Measurements from ENCODE around the gene SNX2.

SNX2 gene

DNA sequence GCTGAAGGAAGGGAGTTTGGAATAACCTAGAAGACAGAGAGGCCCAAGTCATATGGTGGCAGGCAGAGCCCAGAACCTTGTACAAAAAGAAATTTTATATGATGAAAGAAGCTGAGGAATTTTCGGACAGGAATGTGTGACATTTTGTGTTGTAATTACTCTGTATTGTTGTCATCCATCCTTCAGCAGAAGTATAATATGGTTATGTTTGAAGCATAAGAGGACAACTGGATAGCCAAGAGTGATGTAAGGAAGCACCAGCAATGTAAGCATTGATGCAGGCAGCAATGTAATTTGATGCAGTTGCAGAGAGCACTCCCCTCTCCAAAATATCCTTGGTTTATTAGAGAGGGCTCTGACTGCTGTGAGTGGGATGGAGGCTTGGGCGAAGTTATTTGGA lies 19.1 kb upstream of the SNX2 start:
- H2AK5ac ChIP-seq (ENCODE audit: low read length, severe bottlenecking), result no peak overlapping the region
- DNase-seq, result no peak

DNA sequence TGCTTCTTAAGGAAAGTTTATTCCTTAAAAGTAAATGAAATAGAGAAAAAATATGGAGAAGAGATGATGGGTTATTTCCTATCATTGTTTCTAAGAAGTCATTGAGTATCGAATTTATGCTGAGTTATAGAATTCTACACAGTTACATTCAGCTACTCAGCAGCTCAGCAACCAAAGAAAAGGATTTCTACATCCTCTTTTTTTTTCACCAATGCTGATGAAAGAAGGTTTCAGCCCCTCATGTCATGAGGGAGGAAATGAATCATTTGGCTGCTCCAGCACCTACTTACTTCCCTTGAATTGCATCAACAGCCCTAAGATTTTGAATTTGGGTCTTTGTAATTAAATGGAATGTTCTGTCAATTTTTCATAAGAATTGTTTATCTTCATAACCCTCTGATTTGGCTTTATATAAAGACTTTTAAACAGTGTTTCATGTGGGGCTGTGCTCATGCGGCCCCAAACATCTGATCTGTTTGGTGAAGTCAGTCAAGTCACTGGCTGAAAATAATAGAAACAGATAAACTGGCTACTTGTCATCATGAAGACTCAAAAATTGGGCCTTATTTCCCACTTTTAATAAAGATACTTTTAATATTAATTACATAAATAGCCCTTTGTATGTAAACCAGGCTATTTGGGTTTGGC lies 18.5 kb upstream of the SNX2 start:
- H4K91ac ChIP-seq (ENCODE audit: low read length), result no peak overlapping the region
- no peak overlapping the region for H2BK120ac ChIP-seq (ENCODE audit: low read depth, low read length)
- WGBS, result 100% methylated on average over 2 of the region's 2 CpGs
- peak overlapping the region; percentile 47 for H3K9ac ChIP-seq (ENCODE audit: low read length)
- no peak overlapping the region for H4K8ac ChIP-seq (ENCODE audit: low read length)
- H3K14ac ChIP-seq (ENCODE audit: low read length in 2 of 2), result no peak overlapping the region
- no peak overlapping the region for H3K4ac ChIP-seq (ENCODE audit: low read depth in 1 of 2, low read length in 2 of 2)
- H3K18ac ChIP-seq (ENCODE audit: low read depth in 1 of 2, low read length in 2 of 2), result no peak overlapping the region
- no peak overlapping the region for H3K27ac ChIP-seq (ENCODE audit: low read length, poor library complexity, severe bottlenecking)
- H3K4me2 ChIP-seq (ENCODE audit: low read length, poor library complexity, severe bottlenecking), result no peak overlapping the region
- no peak overlapping the region for H2AFZ ChIP-seq (ENCODE audit: low read depth, low read length)
- H3K27me3 ChIP-seq (ENCODE audit: control insufficient read depth in 1 of 2, insufficient read depth in 1 of 2, low read length in 2 of 2), result no peaks in the 10 kb centered on the region
- no peak overlapping the region for H3K23ac ChIP-seq (ENCODE audit: low read length in 2 of 2)
- no peak overlapping the region for H2BK5ac ChIP-seq (ENCODE audit: low read depth, low read length, poor library complexity, severe bottlenecking)
- H3K4me1 ChIP-seq (ENCODE audit: control insufficient read depth, insufficient read depth, low read depth, low read length), result peaks cover 2% of the 10 kb centered on the region
- no peak overlapping the region for H2BK15ac ChIP-seq (ENCODE audit: low read depth, poor library complexity, severe bottlenecking)
- no peak overlapping the region for H3K4me3 ChIP-seq (ENCODE audit: insufficient read depth in 1 of 2, low read depth in 1 of 2, low read length in 2 of 2)
- no peak overlapping the region for H2AK5ac ChIP-seq (ENCODE audit: low read length, severe bottlenecking)
- H2BK12ac ChIP-seq (ENCODE audit: low read length in 2 of 2), result no peak overlapping the region
- DNase-seq, result peak; percentile 61
- H3K9me3 ChIP-seq (ENCODE audit: control insufficient read depth, low read length), result no peaks in the 10 kb centered on the region
- no peaks in the 10 kb centered on the region for H3K79me1 ChIP-seq (replicated peaks; ENCODE audit: low read length, poor library complexity, severe bottlenecking)
- no peaks in the 10 kb centered on the region for H3K36me3 ChIP-seq (ENCODE audit: control insufficient read depth in 1 of 2, insufficient read depth in 2 of 2, low read depth in 1 of 2, low read length in 2 of 2)

More for the DNA sequence above, 19.1 kb upstream of the SNX2 start:
- H3K4me1 ChIP-seq (ENCODE audit: control insufficient read depth, insufficient read depth, low read depth, low read length), result peaks cover 2% of the 10 kb centered on the region
- no peak overlapping the region for H2AFZ ChIP-seq (ENCODE audit: low read depth, low read length)
- H3K14ac ChIP-seq (ENCODE audit: low read length in 2 of 2), result no peak overlapping the region
- no peak overlapping the region for H2BK12ac ChIP-seq (ENCODE audit: low read length in 2 of 2)
- no peaks in the 10 kb centered on the region for H3K79me1 ChIP-seq (replicated peaks; ENCODE audit: low read length, poor library complexity, severe bottlenecking)
- no peak overlapping the region for H3K4ac ChIP-seq (ENCODE audit: low read depth in 1 of 2, low read length in 2 of 2)
- no peaks in the 10 kb centered on the region for H3K27me3 ChIP-seq (ENCODE audit: control insufficient read depth in 1 of 2, insufficient read depth in 1 of 2, low read length in 2 of 2)
- peak overlapping the region; percentile 37 for H3K9ac ChIP-seq (ENCODE audit: low read length)
- WGBS, result 97% methylated on average over 2 of the region's 2 CpGs
- H3K18ac ChIP-seq (ENCODE audit: low read depth in 1 of 2, low read length in 2 of 2), result no peak overlapping the region
- H3K23ac ChIP-seq (ENCODE audit: low read length in 2 of 2), result no peak overlapping the region
- H2BK5ac ChIP-seq (ENCODE audit: low read depth, low read length, poor library complexity, severe bottlenecking), result no peak overlapping the region
- no peak overlapping the region for H2BK15ac ChIP-seq (ENCODE audit: low read depth, poor library complexity, severe bottlenecking)
- no peak overlapping the region for H4K91ac ChIP-seq (ENCODE audit: low read length)
- no peak overlapping the region for H3K27ac ChIP-seq (ENCODE audit: low read length, poor library complexity, severe bottlenecking)
- no peak overlapping the region for H3K4me3 ChIP-seq (ENCODE audit: insufficient read depth in 1 of 2, low read depth in 1 of 2, low read length in 2 of 2)
- no peaks in the 10 kb centered on the region for H3K9me3 ChIP-seq (ENCODE audit: control insufficient read depth, low read length)
- no peaks in the 10 kb centered on the region for H3K36me3 ChIP-seq (ENCODE audit: control insufficient read depth in 1 of 2, insufficient read depth in 2 of 2, low read depth in 1 of 2, low read length in 2 of 2)
- H2BK120ac ChIP-seq (ENCODE audit: low read depth, low read length), result no peak overlapping the region
- no peak overlapping the region for H4K8ac ChIP-seq (ENCODE audit: low read length)
- no peak overlapping the region for H3K4me2 ChIP-seq (ENCODE audit: low read length, poor library complexity, severe bottlenecking)

DNA sequence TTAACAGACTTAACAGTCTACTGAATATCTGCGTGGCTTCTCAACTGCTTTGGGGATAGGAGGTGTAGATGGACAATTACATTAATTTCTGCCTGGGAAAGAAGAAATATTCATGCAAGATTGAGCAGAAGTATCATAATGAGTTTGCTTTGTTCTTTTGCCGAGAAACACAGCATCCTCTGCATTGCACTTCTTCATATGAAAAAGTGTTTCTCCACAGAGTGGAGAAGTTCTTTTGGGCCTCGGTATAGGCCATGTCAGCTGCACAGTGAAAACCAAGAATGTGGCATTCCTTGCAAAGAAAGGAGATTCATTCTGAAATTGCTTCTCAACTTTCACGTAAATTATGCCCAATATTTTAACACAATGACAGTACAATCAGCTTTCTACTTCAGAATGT lies 17.6 kb upstream of the SNX2 start:
- H2AFZ ChIP-seq (ENCODE audit: low read depth, low read length), result no peak overlapping the region
- H3K27me3 ChIP-seq (ENCODE audit: control insufficient read depth in 1 of 2, insufficient read depth in 1 of 2, low read length in 2 of 2), result no peaks in the 10 kb centered on the region
- H4K8ac ChIP-seq (ENCODE audit: low read length), result no peak overlapping the region
- H3K14ac ChIP-seq (ENCODE audit: low read length in 2 of 2), result no peak overlapping the region
- H3K23ac ChIP-seq (ENCODE audit: low read length in 2 of 2), result no peak overlapping the region
- H3K36me3 ChIP-seq (ENCODE audit: control insufficient read depth in 1 of 2, insufficient read depth in 2 of 2, low read depth in 1 of 2, low read length in 2 of 2), result no peaks in the 10 kb centered on the region
- no peak overlapping the region for H2BK120ac ChIP-seq (ENCODE audit: low read depth, low read length)
- no peak overlapping the region for H3K27ac ChIP-seq (ENCODE audit: low read length, poor library complexity, severe bottlenecking)
- H2BK15ac ChIP-seq (ENCODE audit: low read depth, poor library complexity, severe bottlenecking), result no peak overlapping the region
- no peak overlapping the region for H3K4me3 ChIP-seq (ENCODE audit: insufficient read depth in 1 of 2, low read depth in 1 of 2, low read length in 2 of 2)
- H3K4me2 ChIP-seq (ENCODE audit: low read length, poor library complexity, severe bottlenecking), result no peak overlapping the region
- no peak overlapping the region for H3K4ac ChIP-seq (ENCODE audit: low read depth in 1 of 2, low read length in 2 of 2)
- no peak overlapping the region for H2AK5ac ChIP-seq (ENCODE audit: low read length, severe bottlenecking)
- no peaks in the 10 kb centered on the region for H3K9me3 ChIP-seq (ENCODE audit: control insufficient read depth, low read length)
- no peak overlapping the region for H4K91ac ChIP-seq (ENCODE audit: low read length)
- no peak overlapping the region for H2BK5ac ChIP-seq (ENCODE audit: low read depth, low read length, poor library complexity, severe bottlenecking)
- no peak overlapping the region for H3K18ac ChIP-seq (ENCODE audit: low read depth in 1 of 2, low read length in 2 of 2)
- WGBS, result 92% methylated on average over 3 of the region's 4 CpGs
- no peaks in the 10 kb centered on the region for H3K4me1 ChIP-seq (ENCODE audit: control insufficient read depth, insufficient read depth, low read depth, low read length)
- H3K9ac ChIP-seq (ENCODE audit: low read length), result no peak overlapping the region
- no peak overlapping the region for H2BK12ac ChIP-seq (ENCODE audit: low read length in 2 of 2)
- no peaks in the 10 kb centered on the region for H3K79me1 ChIP-seq (replicated peaks; ENCODE audit: low read length, poor library complexity, severe bottlenecking)
- no peak for DNase-seq

DNA sequence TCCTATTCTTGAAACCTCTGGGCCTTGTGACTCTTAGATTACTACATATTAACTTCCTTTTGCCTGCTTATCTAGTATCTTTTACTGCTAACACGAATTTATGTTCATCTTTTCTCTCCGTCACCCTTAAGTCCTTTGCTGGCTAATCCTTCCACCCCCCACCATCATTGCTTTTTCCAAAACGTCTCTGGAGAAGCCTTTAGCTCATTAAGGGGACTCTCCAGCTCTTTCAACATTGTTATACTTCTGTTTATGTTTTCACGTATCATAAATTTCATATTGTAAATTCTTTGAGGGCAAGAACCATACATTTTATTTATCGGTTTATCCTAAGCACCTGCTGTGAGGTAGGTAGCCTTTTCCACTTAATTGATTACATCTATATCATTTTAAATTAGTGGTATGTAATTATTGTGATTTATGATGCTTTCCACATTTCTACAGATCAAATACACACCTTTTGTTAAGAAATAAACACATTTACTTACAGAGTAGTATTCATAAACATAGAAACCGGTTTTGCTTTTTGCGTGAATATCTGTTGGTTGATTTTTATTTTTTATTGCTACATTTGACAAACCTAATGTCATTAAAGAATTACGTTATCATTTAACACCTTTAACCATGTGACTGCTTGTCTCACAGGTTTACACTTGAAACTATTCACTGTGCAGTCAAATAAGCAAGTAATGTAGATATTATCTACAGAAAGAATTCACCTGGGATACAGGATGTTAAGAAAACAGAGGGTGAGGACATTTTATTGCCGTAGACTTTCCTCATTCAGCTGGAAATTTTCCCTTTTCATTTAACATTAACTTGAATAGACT lies 15.4 kb upstream of the SNX2 start:
- no peak overlapping the region for H2AK5ac ChIP-seq (ENCODE audit: low read length, severe bottlenecking)
- H3K4me3 ChIP-seq (ENCODE audit: insufficient read depth in 1 of 2, low read depth in 1 of 2, low read length in 2 of 2), result no peak overlapping the region
- DNase-seq, result no peak
- H3K9me3 ChIP-seq (ENCODE audit: control insufficient read depth, low read length), result no peaks in the 10 kb centered on the region
- no peak overlapping the region for H3K18ac ChIP-seq (ENCODE audit: low read depth in 1 of 2, low read length in 2 of 2)
- no peak overlapping the region for H3K14ac ChIP-seq (ENCODE audit: low read length in 2 of 2)
- H3K79me1 ChIP-seq (replicated peaks; ENCODE audit: low read length, poor library complexity, severe bottlenecking), result no peaks in the 10 kb centered on the region
- no peaks in the 10 kb centered on the region for H3K4me1 ChIP-seq (ENCODE audit: control insufficient read depth, insufficient read depth, low read depth, low read length)
- no peak overlapping the region for H2BK5ac ChIP-seq (ENCODE audit: low read depth, low read length, poor library complexity, severe bottlenecking)
- no peak overlapping the region for H4K91ac ChIP-seq (ENCODE audit: low read length)
- H4K8ac ChIP-seq (ENCODE audit: low read length), result no peak overlapping the region
- H3K9ac ChIP-seq (ENCODE audit: low read length), result no peak overlapping the region
- H3K23ac ChIP-seq (ENCODE audit: low read length in 2 of 2), result no peak overlapping the region
- H2AFZ ChIP-seq (ENCODE audit: low read depth, low read length), result no peak overlapping the region
- H3K36me3 ChIP-seq (ENCODE audit: control insufficient read depth in 1 of 2, insufficient read depth in 2 of 2, low read depth in 1 of 2, low read length in 2 of 2), result no peaks in the 10 kb centered on the region
- H3K27me3 ChIP-seq (ENCODE audit: control insufficient read depth in 1 of 2, insufficient read depth in 1 of 2, low read length in 2 of 2), result no peaks in the 10 kb centered on the region
- no peak overlapping the region for H3K27ac ChIP-seq (ENCODE audit: low read length, poor library complexity, severe bottlenecking)
- no peak overlapping the region for H3K4ac ChIP-seq (ENCODE audit: low read depth in 1 of 2, low read length in 2 of 2)
- H3K4me2 ChIP-seq (ENCODE audit: low read length, poor library complexity, severe bottlenecking), result no peak overlapping the region
- WGBS, result 88% methylated on average over 3 of the region's 9 CpGs
- no peak overlapping the region for H2BK12ac ChIP-seq (ENCODE audit: low read length in 2 of 2)
- no peak overlapping the region for H2BK120ac ChIP-seq (ENCODE audit: low read depth, low read length)
- no peak overlapping the region for H2BK15ac ChIP-seq (ENCODE audit: low read depth, poor library complexity, severe bottlenecking)
